ENCODE measurements around the gene CAV3. TPM values are rescaled to one million over a fixed set of nuclear protein-coding genes. Genes with fewer than 3 reads are reported as not detected.

The CAV3 gene
- total RNA-seq, 4 donors from 2014 or later, result not detected

- H3K27ac ChIP-seq, result no peak overlapping the region
- no peaks in the 10 kb centered on the region for H3K36me3 ChIP-seq
- peaks cover 3% of the 10 kb centered on the region for H3K27me3 ChIP-seq
- H3K9me3 ChIP-seq, result no peaks in the 10 kb centered on the region
- DNase-seq, result no peak
- no peaks in the 10 kb centered on the region for H3K4me1 ChIP-seq
- H3K4me3 ChIP-seq, result no peak overlapping the region
- in situ Hi-C loops (cut with MboI; ENCODE audit: low pct_ligation_motif_present in 1 of 4, low pct_unique_long_range_greater_than_20kb in 1 of 4, low sequenced_read_pairs in 3 of 4) (no loop called here), intact Hi-C loops (cut with DNase I; ENCODE audit: low total_unique reads) (no loop called here)
- TF ChIP-seq POLR2AphosphoS5 (IDR thresholded peaks at IDR 0.05) (no peak), POLR2A (IDR thresholded peaks at IDR 0.05) (no peak), EP300 (IDR thresholded peaks at IDR 0.05; ENCODE audit: low read depth) (no peak)
- TF ChIP-seq, protein P1, sequence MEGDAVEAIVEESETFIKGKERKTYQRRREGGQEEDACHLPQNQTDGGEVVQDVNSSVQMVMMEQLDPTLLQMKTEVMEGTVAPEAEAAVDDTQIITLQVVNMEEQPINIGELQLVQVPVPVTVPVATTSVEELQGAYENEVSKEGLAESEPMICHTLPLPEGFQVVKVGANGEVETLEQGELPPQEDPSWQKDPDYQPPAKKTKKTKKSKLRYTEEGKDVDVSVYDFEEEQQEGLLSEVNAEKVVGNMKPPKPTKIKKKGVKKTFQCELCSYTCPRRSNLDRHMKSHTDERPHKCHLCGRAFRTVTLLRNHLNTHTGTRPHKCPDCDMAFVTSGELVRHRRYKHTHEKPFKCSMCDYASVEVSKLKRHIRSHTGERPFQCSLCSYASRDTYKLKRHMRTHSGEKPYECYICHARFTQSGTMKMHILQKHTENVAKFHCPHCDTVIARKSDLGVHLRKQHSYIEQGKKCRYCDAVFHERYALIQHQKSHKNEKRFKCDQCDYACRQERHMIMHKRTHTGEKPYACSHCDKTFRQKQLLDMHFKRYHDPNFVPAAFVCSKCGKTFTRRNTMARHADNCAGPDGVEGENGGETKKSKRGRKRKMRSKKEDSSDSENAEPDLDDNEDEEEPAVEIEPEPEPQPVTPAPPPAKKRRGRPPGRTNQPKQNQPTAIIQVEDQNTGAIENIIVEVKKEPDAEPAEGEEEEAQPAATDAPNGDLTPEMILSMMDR (IDR thresholded peaks at IDR 0.05), result no peak
- 55 to 66% methylated on average over 6 of the region's 6 CpGs for WGBS, 2 donors (ENCODE audit: low coverage in 1 of 2)
These were observed 9.5 kb downstream of the CAV3 start for GRCh38 chr3:8743021-8743601.

- in situ Hi-C loops (cut with MboI; ENCODE audit: low pct_ligation_motif_present in 1 of 4, low pct_unique_long_range_greater_than_20kb in 1 of 4, low sequenced_read_pairs in 3 of 4), result no loop called here
These were observed 10.3 kb downstream of the CAV3 start for GRCh38 chr3:8743911-8744310.

GRCh38 chr3:8745619-8746370 is 12.2 kb downstream of the CAV3 start:
- in situ Hi-C loops (cut with MboI; ENCODE audit: low pct_ligation_motif_present in 1 of 4, low pct_unique_long_range_greater_than_20kb in 1 of 4, low sequenced_read_pairs in 3 of 4), result no loop called here
- Histone ChIP-seq H3K36me3 (no peaks in the 10 kb centered on the region), H3K27me3 (peaks cover 3% of the 10 kb centered on the region), H3K9me3 (no peaks in the 10 kb centered on the region), H3K4me3 (no peak overlapping the region), H3K4me1 (no peaks in the 10 kb centered on the region), H3K27ac (no peak overlapping the region)
- TF ChIP-seq POLR2A (IDR thresholded peaks at IDR 0.05) (no peak), POLR2AphosphoS5 (IDR thresholded peaks at IDR 0.05) (no peak), EP300 (IDR thresholded peaks at IDR 0.05; ENCODE audit: low read depth) (no peak)
- TF ChIP-seq, protein P1 (IDR thresholded peaks at IDR 0.05), result no peak
- DNase-seq, result no peak
- intact Hi-C loops (cut with DNase I; ENCODE audit: low total_unique reads), result no loop called here
- 92% methylated on average over 25 of the region's 25 CpGs; no CpG with 5 or more reads in 1 of the 2 donors for WGBS, 2 donors (ENCODE audit: low coverage in 1 of 2)

More at GRCh38 chr3:8743911-8744310, 10.3 kb downstream of the CAV3 start:
- Histone ChIP-seq H3K27ac (no peak overlapping the region), H3K4me3 (no peak overlapping the region), H3K9me3 (no peaks in the 10 kb centered on the region), H3K4me1 (no peaks in the 10 kb centered on the region), H3K36me3 (no peaks in the 10 kb centered on the region), H3K27me3 (peaks cover 3% of the 10 kb centered on the region)
- 86 to 88% methylated on average over 3 of the region's 3 CpGs for WGBS, 2 donors (ENCODE audit: low coverage in 1 of 2)
- intact Hi-C loops (cut with DNase I; ENCODE audit: low total_unique reads), result no loop called here
- no peak for DNase-seq
- TF ChIP-seq, protein P1 (IDR thresholded peaks at IDR 0.05), result no peak
- TF ChIP-seq EP300 (IDR thresholded peaks at IDR 0.05; ENCODE audit: low read depth) (no peak), POLR2A (IDR thresholded peaks at IDR 0.05) (no peak), POLR2AphosphoS5 (IDR thresholded peaks at IDR 0.05) (no peak)

DNA sequence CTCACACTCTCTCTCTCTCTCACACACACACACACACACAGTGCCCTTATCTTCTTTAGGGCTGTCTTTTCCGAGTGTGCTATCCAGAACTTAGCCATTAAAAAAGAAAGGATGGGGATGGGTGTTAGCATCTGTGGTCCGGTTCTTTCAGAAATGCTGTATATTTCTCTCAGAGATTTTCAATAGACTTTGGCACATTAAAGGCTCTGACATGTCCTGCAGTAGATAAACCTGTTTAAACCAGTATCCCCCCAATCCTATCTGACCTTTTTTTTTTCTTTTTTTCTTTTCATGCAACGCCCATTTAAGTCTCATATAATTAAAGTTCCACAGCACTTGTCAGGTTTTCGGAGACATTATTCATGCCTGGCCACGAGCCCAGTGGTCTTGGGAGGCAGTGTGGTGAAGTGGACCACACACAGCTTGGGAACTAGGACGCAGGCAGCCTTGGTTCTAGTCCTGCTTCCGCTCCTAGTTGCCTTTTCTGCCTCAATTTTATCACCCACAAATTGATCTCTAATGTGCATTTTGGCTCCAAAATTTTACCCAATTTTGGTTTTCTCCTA is 13.3 kb downstream of the CAV3 start:
- intact Hi-C loops (cut with DNase I; ENCODE audit: low total_unique reads), result no loop called here
- H3K4me1 ChIP-seq, result no peaks in the 10 kb centered on the region
- 38 to 52% methylated on average over 6 to 7 of the region's 7 CpGs for WGBS, 2 donors (ENCODE audit: low coverage in 1 of 2)

More for the DNA sequence above, 13.3 kb downstream of the CAV3 start:
- no peaks in the 10 kb centered on the region for H3K9me3 ChIP-seq
- DNase-seq, result no peak
- H3K4me3 ChIP-seq, result no peak overlapping the region
- TF ChIP-seq EP300 (IDR thresholded peaks at IDR 0.05; ENCODE audit: low read depth) (no peak), POLR2A (IDR thresholded peaks at IDR 0.05) (no peak), POLR2AphosphoS5 (IDR thresholded peaks at IDR 0.05) (no peak)
- TF ChIP-seq, protein P1 (IDR thresholded peaks at IDR 0.05), result no peak
- no peak overlapping the region for H3K27ac ChIP-seq
- in situ Hi-C loops (cut with MboI; ENCODE audit: low pct_ligation_motif_present in 1 of 4, low pct_unique_long_range_greater_than_20kb in 1 of 4, low sequenced_read_pairs in 3 of 4), result no loop called here
- peaks cover 1% of the 10 kb centered on the region for H3K27me3 ChIP-seq
- H3K36me3 ChIP-seq, result no peaks in the 10 kb centered on the region

Data from transverse colon (tissue), 4 donors.